Measurements from ENCODE around the gene CDC20B.

The CDC20B gene

GRCh38 chr5:55172937-55173686, at the start of gene CDC20B:
TSS of gene CDC20B (minus strand) at chr5:55173177. CDS start at chr5:55173000, 177 bp downstream.
- Histone ChIP-seq H3K27ac (ENCODE audit: low read length) (no peak within 1 kb of the TSS), H3K9ac (ENCODE audit: low read length in 2 of 2) (no peak within 1 kb of the TSS), H3K9me3 (ENCODE audit: control insufficient read depth in 2 of 2, low read length in 2 of 2) (no peaks in the 10 kb centered on the region), H3K36me3 (ENCODE audit: control insufficient read depth in 2 of 2, insufficient read depth in 2 of 2, low read length in 2 of 2) (no peaks in the 10 kb centered on the region), H3K27me3 (ENCODE audit: control insufficient read depth in 1 of 2, insufficient read depth in 2 of 2, low read length in 2 of 2) (peaks cover 43 to 59% of the 10 kb centered on the region in 2 donors), H3K4me1 (ENCODE audit: control insufficient read depth, insufficient read depth, low read length) (peaks cover 14% of the 10 kb centered on the region), H3K4me3 (ENCODE audit: low read length in 2 of 2) (peak within 1 kb of the TSS; percentile 68 to 73)

GRCh38 chr5:55222092-55222984, 49.4 kb upstream of the CDC20B start:
- no peaks in the 10 kb centered on the region for H3K36me3 ChIP-seq (ENCODE audit: control insufficient read depth in 2 of 2, insufficient read depth in 2 of 2, low read length in 2 of 2)
- peaks cover 21% of the 10 kb centered on the region for H3K4me1 ChIP-seq (ENCODE audit: control insufficient read depth, insufficient read depth, low read length)
- no peaks in the 10 kb centered on the region for H3K9me3 ChIP-seq (ENCODE audit: control insufficient read depth in 2 of 2, low read length in 2 of 2)
- H3K27me3 ChIP-seq (ENCODE audit: control insufficient read depth in 1 of 2, insufficient read depth in 2 of 2, low read length in 2 of 2), result peaks cover 70 to 76% of the 10 kb centered on the region in 2 donors
- no peak overlapping the region for H3K9ac ChIP-seq (ENCODE audit: low read length in 2 of 2)
- H3K4me3 ChIP-seq (ENCODE audit: low read length in 2 of 2), result no peak overlapping the region
- no peak overlapping the region for H3K27ac ChIP-seq (ENCODE audit: low read length)

- peak overlapping the region in 1 of 2 donors; percentile 54 for H3K4me3 ChIP-seq (ENCODE audit: low read length in 2 of 2)
- peaks cover 59 to 61% of the 10 kb centered on the region in 2 donors for H3K27me3 ChIP-seq (ENCODE audit: control insufficient read depth in 1 of 2, insufficient read depth in 2 of 2, low read length in 2 of 2)
- H3K9me3 ChIP-seq (ENCODE audit: control insufficient read depth in 2 of 2, low read length in 2 of 2), result no peaks in the 10 kb centered on the region
- no peaks in the 10 kb centered on the region for H3K36me3 ChIP-seq (ENCODE audit: control insufficient read depth in 2 of 2, insufficient read depth in 2 of 2, low read length in 2 of 2)
- H3K4me1 ChIP-seq (ENCODE audit: control insufficient read depth, insufficient read depth, low read length), result peaks cover 14% of the 10 kb centered on the region
- H3K9ac ChIP-seq (ENCODE audit: low read length in 2 of 2), result no peak overlapping the region
- H3K27ac ChIP-seq (ENCODE audit: low read length), result no peak overlapping the region
Observed at GRCh38 chr5:55220433-55221185, 47.6 kb upstream of the CDC20B start.

GRCh38 chr5:55219770-55220169, 46.8 kb upstream of the CDC20B start:
- H3K9ac ChIP-seq (ENCODE audit: low read length in 2 of 2), result no peak overlapping the region

GRCh38 chr5:55218967-55219366, 46.0 kb upstream of the CDC20B start:
- Histone ChIP-seq H3K36me3 (ENCODE audit: control insufficient read depth in 2 of 2, insufficient read depth in 2 of 2, low read length in 2 of 2) (no peaks in the 10 kb centered on the region), H3K9ac (ENCODE audit: low read length in 2 of 2) (no peak overlapping the region), H3K4me1 (ENCODE audit: control insufficient read depth, insufficient read depth, low read length) (peaks cover 14% of the 10 kb centered on the region), H3K9me3 (ENCODE audit: control insufficient read depth in 2 of 2, low read length in 2 of 2) (no peaks in the 10 kb centered on the region), H3K4me3 (ENCODE audit: low read length in 2 of 2) (no peak overlapping the region), H3K27ac (ENCODE audit: low read length) (no peak overlapping the region), H3K27me3 (ENCODE audit: control insufficient read depth in 1 of 2, insufficient read depth in 2 of 2, low read length in 2 of 2) (peaks cover 43 to 46% of the 10 kb centered on the region in 2 donors)

More at GRCh38 chr5:55219770-55220169, 46.8 kb upstream of the CDC20B start:
- Histone ChIP-seq H3K4me1 (ENCODE audit: control insufficient read depth, insufficient read depth, low read length) (peaks cover 14% of the 10 kb centered on the region), H3K4me3 (ENCODE audit: low read length in 2 of 2) (no peak overlapping the region), H3K27ac (ENCODE audit: low read length) (no peak overlapping the region), H3K27me3 (ENCODE audit: control insufficient read depth in 1 of 2, insufficient read depth in 2 of 2, low read length in 2 of 2) (peaks cover 51 to 54% of the 10 kb centered on the region in 2 donors), H3K9me3 (ENCODE audit: control insufficient read depth in 2 of 2, low read length in 2 of 2) (no peaks in the 10 kb centered on the region), H3K36me3 (ENCODE audit: control insufficient read depth in 2 of 2, insufficient read depth in 2 of 2, low read length in 2 of 2) (no peaks in the 10 kb centered on the region)

- H3K4me3 ChIP-seq (ENCODE audit: low read length in 2 of 2), result no peak overlapping the region
- H3K36me3 ChIP-seq (ENCODE audit: control insufficient read depth in 2 of 2, insufficient read depth in 2 of 2, low read length in 2 of 2), result no peaks in the 10 kb centered on the region
- no peaks in the 10 kb centered on the region for H3K4me1 ChIP-seq (ENCODE audit: control insufficient read depth, insufficient read depth, low read length)
- no peak overlapping the region for H3K27ac ChIP-seq (ENCODE audit: low read length)
- H3K9me3 ChIP-seq (ENCODE audit: control insufficient read depth in 2 of 2, low read length in 2 of 2), result no peaks in the 10 kb centered on the region
- H3K27me3 ChIP-seq (ENCODE audit: control insufficient read depth in 1 of 2, insufficient read depth in 2 of 2, low read length in 2 of 2), result no peaks in the 10 kb centered on the region
- no peak overlapping the region for H3K9ac ChIP-seq (ENCODE audit: low read length in 2 of 2)
Observed at GRCh38 chr5:55211184-55211874, 38.4 kb upstream of the CDC20B start.

GRCh38 chr5:55205001-55205400, 32.0 kb upstream of the CDC20B start:
- no peaks in the 10 kb centered on the region for H3K36me3 ChIP-seq (ENCODE audit: control insufficient read depth in 2 of 2, insufficient read depth in 2 of 2, low read length in 2 of 2)
- no peaks in the 10 kb centered on the region for H3K9me3 ChIP-seq (ENCODE audit: control insufficient read depth in 2 of 2, low read length in 2 of 2)
- no peaks in the 10 kb centered on the region for H3K4me1 ChIP-seq (ENCODE audit: control insufficient read depth, insufficient read depth, low read length)
- H3K9ac ChIP-seq (ENCODE audit: low read length in 2 of 2), result no peak overlapping the region
- no peak overlapping the region for H3K4me3 ChIP-seq (ENCODE audit: low read length in 2 of 2)
- H3K27me3 ChIP-seq (ENCODE audit: control insufficient read depth in 1 of 2, insufficient read depth in 2 of 2, low read length in 2 of 2), result peaks cover 0 to under 1% of the 10 kb centered on the region in 2 donors
- no peak overlapping the region for H3K27ac ChIP-seq (ENCODE audit: low read length)

- Histone ChIP-seq H3K27ac (ENCODE audit: low read length) (no peak overlapping the region), H3K9me3 (ENCODE audit: control insufficient read depth in 2 of 2, low read length in 2 of 2) (no peaks in the 10 kb centered on the region), H3K4me3 (ENCODE audit: low read length in 2 of 2) (no peak overlapping the region), H3K27me3 (ENCODE audit: control insufficient read depth in 1 of 2, insufficient read depth in 2 of 2, low read length in 2 of 2) (peaks cover 0 to 11% of the 10 kb centered on the region in 2 donors), H3K36me3 (ENCODE audit: control insufficient read depth in 2 of 2, insufficient read depth in 2 of 2, low read length in 2 of 2) (no peaks in the 10 kb centered on the region), H3K4me1 (ENCODE audit: control insufficient read depth, insufficient read depth, low read length) (no peaks in the 10 kb centered on the region), H3K9ac (ENCODE audit: low read length in 2 of 2) (no peak overlapping the region)
Observed at GRCh38 chr5:55191165-55191564, 18.2 kb upstream of the CDC20B start.

- peaks cover 0 to 16% of the 10 kb centered on the region in 2 donors for H3K27me3 ChIP-seq (ENCODE audit: control insufficient read depth in 1 of 2, insufficient read depth in 2 of 2, low read length in 2 of 2)
- no peak overlapping the region for H3K4me3 ChIP-seq (ENCODE audit: low read length in 2 of 2)
- H3K9me3 ChIP-seq (ENCODE audit: control insufficient read depth in 2 of 2, low read length in 2 of 2), result no peaks in the 10 kb centered on the region
- H3K4me1 ChIP-seq (ENCODE audit: control insufficient read depth, insufficient read depth, low read length), result no peaks in the 10 kb centered on the region
- no peaks in the 10 kb centered on the region for H3K36me3 ChIP-seq (ENCODE audit: control insufficient read depth in 2 of 2, insufficient read depth in 2 of 2, low read length in 2 of 2)
- H3K9ac ChIP-seq (ENCODE audit: low read length in 2 of 2), result no peak overlapping the region
- H3K27ac ChIP-seq (ENCODE audit: low read length), result no peak overlapping the region
Observed at GRCh38 chr5:55188656-55189540, 15.9 kb upstream of the CDC20B start.
